DMS114 treated with DMSO at 0.1 percent for 48 hours (cell line): ENCODE data around the gene SAMD14.

Experiments used
- DNase-seq: peaks from one replicate; lab custom pipeline; 2025; ENCODE audit not compliant: unreplicated experiment; lab: John Stamatoyannopoulos, UW

SAMD14 gene

GRCh38 chr17:50165466-50165865 lies 35.5 kb upstream of the SAMD14 start:
- DNase-seq = no peak

DNA sequence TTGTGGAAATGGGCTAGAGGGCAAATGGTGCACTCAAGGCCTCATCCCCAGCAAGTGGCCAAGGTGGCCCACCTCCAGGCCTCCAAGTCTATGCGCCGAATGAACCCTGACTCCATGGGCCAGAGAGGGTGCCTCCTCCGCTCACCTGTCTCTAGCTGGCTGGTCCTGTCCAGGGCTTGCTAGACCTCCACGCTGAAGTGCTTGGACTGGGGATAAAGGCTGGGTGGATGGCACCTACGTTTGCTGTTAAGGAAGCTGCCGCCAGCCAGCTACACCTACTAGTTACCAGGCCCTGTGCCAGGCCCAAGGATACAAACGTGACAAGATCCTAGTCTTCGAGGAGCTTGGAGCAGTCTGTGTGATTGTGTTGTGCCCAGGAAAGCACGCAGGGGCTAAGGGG lies 35.1 kb upstream of the SAMD14 start:
- no peak for DNase-seq

DNA sequence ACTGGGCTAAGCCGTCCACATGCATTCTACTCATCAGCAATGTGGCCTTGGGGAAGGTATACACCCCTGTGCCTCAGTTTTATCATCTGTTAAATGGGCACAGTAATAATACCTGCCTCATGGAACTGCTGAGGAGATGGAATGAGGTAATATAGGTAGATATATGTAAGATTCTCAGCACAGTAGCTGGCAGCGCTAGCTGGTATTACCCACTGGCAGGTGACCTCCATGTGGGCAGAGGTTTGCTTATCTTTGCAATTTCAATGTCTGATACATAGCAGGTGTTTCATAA lies 34.7 kb upstream of the SAMD14 start:
- DNase-seq = no peak

- DNase-seq = no peak
These were observed 34.1 kb upstream of the SAMD14 start for GRCh38 chr17:50163843-50164696.

GRCh38 chr17:50162466-50163254 lies 32.7 kb upstream of the SAMD14 start:
- no peak for DNase-seq

GRCh38 chr17:50161911-50162288 lies 31.9 kb upstream of the SAMD14 start:
- DNase-seq = no peak

GRCh38 chr17:50161023-50161910 lies 31.3 kb upstream of the SAMD14 start:
- peak; percentile 90 for DNase-seq

- no peak for DNase-seq
These were observed 27.9 kb upstream of the SAMD14 start for GRCh38 chr17:50157891-50158290.

- no peak for DNase-seq
These were observed 25.3 kb upstream of the SAMD14 start for GRCh38 chr17:50155115-50155819.

GRCh38 chr17:50154604-50155003 lies 24.6 kb upstream of the SAMD14 start:
- no peak for DNase-seq

GRCh38 chr17:50153650-50154575 lies 24.0 kb upstream of the SAMD14 start:
- DNase-seq = no peak

GRCh38 chr17:50152736-50153135 lies 22.8 kb upstream of the SAMD14 start:
- DNase-seq = no peak

GRCh38 chr17:50151937-50152547 lies 22.1 kb upstream of the SAMD14 start:
- peak; percentile 86 for DNase-seq

- DNase-seq = peak; percentile 77
These were observed 21.3 kb upstream of the SAMD14 start for GRCh38 chr17:50151041-50151936.

DNA sequence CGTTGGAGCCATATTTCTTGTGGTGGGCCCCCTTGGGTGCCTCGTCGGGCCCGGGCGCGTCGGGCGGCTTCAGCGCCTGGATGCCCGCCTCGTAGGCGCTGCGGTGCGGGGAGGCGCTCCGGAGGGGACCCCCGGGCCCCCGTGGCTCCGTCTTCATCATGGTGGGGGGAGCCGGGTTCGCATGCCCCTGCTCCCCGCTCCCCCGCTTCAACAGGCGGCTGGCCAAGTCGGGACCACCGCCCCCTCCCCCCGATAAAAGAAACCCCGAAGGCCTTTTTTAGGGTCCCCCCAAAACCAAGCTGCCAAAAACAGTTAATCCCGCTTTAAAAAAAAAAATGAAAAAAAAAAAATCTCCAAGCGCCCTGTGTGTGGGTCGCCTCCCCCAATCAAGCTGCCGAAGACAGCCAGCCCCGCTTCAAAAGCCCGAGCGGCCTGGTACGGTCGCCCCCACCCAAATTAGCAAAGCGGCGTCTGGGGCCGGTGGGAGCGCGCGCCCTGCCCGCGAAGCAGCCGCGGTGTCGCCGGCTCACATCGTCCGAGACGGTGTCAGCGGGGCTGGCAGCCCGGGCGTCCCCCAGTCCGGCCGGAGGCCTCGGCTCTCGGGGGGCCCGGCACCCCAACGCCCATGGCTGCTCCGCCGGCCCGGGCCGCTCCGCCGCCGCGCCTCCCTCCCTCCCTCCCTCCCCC lies 20.5 kb upstream of the SAMD14 start, which contains the start of gene PPP1R9B:
TSS of gene PPP1R9B (minus strand) at position 324 of the 687 bp plus-strand sequence. CDS start at position 160, 164 bp downstream.
- no peak for DNase-seq

- no peak for DNase-seq
These were observed 19.7 kb upstream of the SAMD14 start for GRCh38 chr17:50149417-50150353.

- no peak for DNase-seq
These were observed 19.1 kb upstream of the SAMD14 start for GRCh38 chr17:50149091-50149416.
